Choroid plexus epithelial cell (primary cell): ENCODE measurements around the gene MACF1.

Source experiments
- DNase-seq: peaks from one replicate; pipeline ENCODE4 v3.0.0-alpha.2; 2010; ENCODE audit warnings: low read depth
- H3K4me3 ChIP-seq: 2 replicates; pipeline ENCODE4 v1.5.1; 2011; ENCODE audit warnings: low read depth, mild to moderate bottlenecking, control low read depth, low read length, moderate library complexity
- CTCF ChIP-seq: conservative IDR thresholded peaks from 2 replicates; pipeline ENCODE4 v1.5.1; 2011; ENCODE audit warnings: low read depth, mild to moderate bottlenecking, control low read depth, inconsistent platforms, low read length, moderate library complexity

Gene MACF1

DNA sequence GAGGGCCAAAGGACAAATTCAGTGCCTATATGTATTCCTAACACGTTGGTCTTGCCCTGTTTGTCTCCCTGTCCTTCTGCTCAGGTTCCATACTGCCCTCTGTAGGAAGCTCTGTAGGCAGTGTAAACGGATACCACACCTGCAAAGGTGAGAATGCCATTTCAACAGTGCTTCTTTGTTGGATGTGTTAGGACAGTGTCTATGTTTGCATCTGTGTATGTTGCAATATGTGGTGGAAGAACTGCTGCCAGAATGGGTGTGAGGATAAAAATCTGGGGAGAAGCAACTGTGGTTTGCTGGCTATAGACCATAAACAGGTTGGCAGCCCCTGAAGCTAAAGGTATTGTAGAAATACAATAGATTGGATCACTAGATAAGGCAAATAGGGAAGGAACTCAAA is 173.9 kb downstream of the MACF1 start:
- no peak for DNase-seq
- TF ChIP-seq CTCF = peak; percentile 65
- H3K4me3 ChIP-seq = no peak overlapping the region

GRCh38 chr1:39379187-39379586 is 174.7 kb downstream of the MACF1 start:
- no peak for TF ChIP-seq CTCF
- DNase-seq = no peak
- no peak overlapping the region for H3K4me3 ChIP-seq

GRCh38 chr1:39380036-39380435 is 175.5 kb downstream of the MACF1 start:
- H3K4me3 ChIP-seq = no peak overlapping the region
- no peak for DNase-seq
- TF ChIP-seq CTCF = no peak

- TF ChIP-seq CTCF = no peak
- H3K4me3 ChIP-seq = no peak overlapping the region
- peak; percentile 70 for DNase-seq
Observed at GRCh38 chr1:39381839-39382238, 177.3 kb downstream of the MACF1 start.

- no peak for TF ChIP-seq CTCF
- DNase-seq = no peak
- no peak overlapping the region for H3K4me3 ChIP-seq
Observed at GRCh38 chr1:39384305-39384704, 179.8 kb downstream of the MACF1 start.

- no peak for TF ChIP-seq CTCF
Observed at GRCh38 chr1:39385067-39385988, 180.8 kb downstream of the MACF1 start.

GRCh38 chr1:39386997-39387396 is 182.5 kb downstream of the MACF1 start:
- TF ChIP-seq CTCF = no peak
- no peak for DNase-seq
- H3K4me3 ChIP-seq = no peak overlapping the region

More at GRCh38 chr1:39385067-39385988, 180.8 kb downstream of the MACF1 start:
- no peak overlapping the region for H3K4me3 ChIP-seq
- DNase-seq = peak; percentile 56
